ENCODE results near the gene SETBP1.

Gene SETBP1

GRCh38 chr18:44652722-44653121, 28.0 kb upstream of the SETBP1 start:
- no peak for DNase-seq (ENCODE audit: low read depth)

GRCh38 chr18:44654573-44654972, 26.1 kb upstream of the SETBP1 start:
- H3K4me3 ChIP-seq (ENCODE audit: low read depth, low read length), result no peak overlapping the region
- TF ChIP-seq MAX (IDR thresholded peaks at IDR 0.05; ENCODE audit: low read depth, low read length) (no peak), CTCF (IDR thresholded peaks at IDR 0.05; ENCODE audit: low read depth, low read length) (no peak), MYC (IDR thresholded peaks at IDR 0.05; ENCODE audit: low read depth, low read length) (no peak), POLR2A (IDR thresholded peaks at IDR 0.05; ENCODE audit: extremely low read depth, insufficient read length) (no peak)
- DNase-seq (ENCODE audit: low read depth), result no peak

More at GRCh38 chr18:44652722-44653121, 28.0 kb upstream of the SETBP1 start:
- TF ChIP-seq MAX (IDR thresholded peaks at IDR 0.05; ENCODE audit: low read depth, low read length), result no peak
- no peak for TF ChIP-seq POLR2A (IDR thresholded peaks at IDR 0.05; ENCODE audit: extremely low read depth, insufficient read length)
- no peak for TF ChIP-seq CTCF (IDR thresholded peaks at IDR 0.05; ENCODE audit: low read depth, low read length)
- TF ChIP-seq MYC (IDR thresholded peaks at IDR 0.05; ENCODE audit: low read depth, low read length), result no peak
- H3K4me3 ChIP-seq (ENCODE audit: low read depth, low read length), result no peak overlapping the region

GRCh38 chr18:44655435-44655834, 25.3 kb upstream of the SETBP1 start:
- no peak for TF ChIP-seq POLR2A (IDR thresholded peaks at IDR 0.05; ENCODE audit: extremely low read depth, insufficient read length)
- no peak for TF ChIP-seq MAX (IDR thresholded peaks at IDR 0.05; ENCODE audit: low read depth, low read length)
- TF ChIP-seq MYC (IDR thresholded peaks at IDR 0.05; ENCODE audit: low read depth, low read length), result no peak
- TF ChIP-seq CTCF (IDR thresholded peaks at IDR 0.05; ENCODE audit: low read depth, low read length), result no peak
- no peak for DNase-seq (ENCODE audit: low read depth)
- H3K4me3 ChIP-seq (ENCODE audit: low read depth, low read length), result no peak overlapping the region

- DNase-seq (ENCODE audit: low read depth), result no peak
- TF ChIP-seq CTCF (IDR thresholded peaks at IDR 0.05; ENCODE audit: low read depth, low read length) (no peak), POLR2A (IDR thresholded peaks at IDR 0.05; ENCODE audit: extremely low read depth, insufficient read length) (no peak), MYC (IDR thresholded peaks at IDR 0.05; ENCODE audit: low read depth, low read length) (no peak), MAX (IDR thresholded peaks at IDR 0.05; ENCODE audit: low read depth, low read length) (no peak)
- H3K4me3 ChIP-seq (ENCODE audit: low read depth, low read length), result no peak overlapping the region
These were observed 20.9 kb upstream of the SETBP1 start for GRCh38 chr18:44659771-44660170.

- DNase-seq (ENCODE audit: low read depth), result no peak
- TF ChIP-seq MYC (IDR thresholded peaks at IDR 0.05; ENCODE audit: low read depth, low read length), result no peak
- no peak for TF ChIP-seq POLR2A (IDR thresholded peaks at IDR 0.05; ENCODE audit: extremely low read depth, insufficient read length)
- TF ChIP-seq CTCF (IDR thresholded peaks at IDR 0.05; ENCODE audit: low read depth, low read length), result no peak
- no peak for TF ChIP-seq MAX (IDR thresholded peaks at IDR 0.05; ENCODE audit: low read depth, low read length)
- no peak overlapping the region for H3K4me3 ChIP-seq (ENCODE audit: low read depth, low read length)
These were observed 12.3 kb upstream of the SETBP1 start for GRCh38 chr18:44668270-44668975.

Data from NB4 (cell line).